HG03342 (cell line): ENCODE measurements around the gene NFIL3.
A peak's percentile ranks its signal among the peaks of the same experiment; 100 is the strongest.

Experiments used
- ATAC-seq: cut with Tn5 transposase; IDR thresholded peaks from one replicate; pipeline ENCODE4 v1.9.1; 2021; ENCODE audit warnings: mild to moderate bottlenecking, moderate library complexity; ENCODE audit not compliant: unreplicated experiment

The NFIL3 gene

GRCh38 chr9:91361291-91362050 is 62.2 kb downstream of the NFIL3 start, which contains the start of gene AUH:
TSS of gene AUH (minus strand) at chr9:91361918. CDS start at chr9:91361889, 29 bp downstream.
- ATAC-seq = peak; percentile 96

DNA sequence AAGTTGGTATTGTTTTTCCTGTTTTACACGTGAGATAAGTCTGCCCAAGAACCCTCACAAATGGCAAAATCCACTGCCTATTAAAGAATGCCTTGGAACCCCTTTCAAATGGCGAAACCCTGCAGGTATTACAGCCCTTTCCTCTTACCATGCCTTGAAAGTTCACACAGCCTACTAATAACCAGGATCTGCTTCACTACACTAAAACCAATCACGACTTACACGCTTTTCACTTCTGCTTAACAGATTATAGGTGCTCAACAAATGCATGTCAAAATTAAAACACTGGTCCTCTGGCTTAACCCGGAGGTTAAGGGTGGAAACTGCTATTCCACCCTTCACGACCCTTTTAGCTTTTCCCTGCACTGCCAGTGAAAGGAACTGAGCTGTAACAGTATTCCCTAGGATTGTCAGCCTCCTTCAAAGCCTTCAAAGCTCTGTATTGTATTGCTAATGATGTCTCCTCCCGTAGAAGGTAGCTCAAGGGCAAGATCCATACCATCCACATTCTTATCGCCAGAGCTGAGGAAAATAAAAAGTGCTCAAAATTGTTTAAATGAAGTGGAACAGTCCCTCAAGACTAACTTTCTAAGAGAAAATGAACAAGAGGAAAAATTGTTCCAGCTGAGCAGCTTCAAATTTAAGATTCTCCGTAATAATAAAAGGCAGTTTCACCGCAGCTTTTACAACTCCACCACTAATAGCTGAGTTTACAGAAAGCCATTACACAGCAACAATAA is 62.9 kb downstream of the NFIL3 start:
- ATAC-seq = no peak

DNA sequence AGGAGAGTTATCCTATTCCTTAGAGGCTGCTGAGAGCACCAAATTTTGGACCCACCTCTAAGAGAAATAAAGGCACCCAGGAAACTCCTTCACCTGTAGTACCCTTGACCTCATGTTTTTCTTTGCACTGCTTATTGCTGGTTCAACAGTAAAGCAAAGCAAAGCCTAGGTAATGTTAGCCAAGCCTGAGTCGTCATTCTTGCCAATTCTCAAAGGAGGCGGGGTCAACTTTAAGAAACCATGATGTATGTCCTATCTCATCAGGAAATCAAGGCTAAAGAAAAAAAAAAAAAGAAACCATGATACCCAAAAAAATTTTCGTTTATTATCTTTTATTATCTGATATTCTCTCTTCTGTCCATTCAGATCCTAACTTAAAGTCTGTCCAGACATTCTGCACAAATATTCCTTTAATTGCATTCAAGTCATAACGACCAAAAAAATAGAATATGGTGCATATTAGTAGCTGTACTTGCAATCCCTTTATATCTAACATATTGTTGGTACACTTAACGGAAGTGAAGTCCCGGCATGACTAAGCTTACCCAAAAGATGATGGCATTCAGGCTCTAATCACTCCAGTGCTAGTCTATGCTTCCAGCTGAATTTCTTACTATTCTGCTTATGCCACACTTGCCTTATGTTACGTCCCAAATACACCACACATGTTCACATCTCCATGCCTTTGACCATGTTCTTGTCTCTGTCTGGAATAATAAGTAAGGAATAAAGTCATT is 63.7 kb downstream of the NFIL3 start:
- ATAC-seq = no peak

- no peak for ATAC-seq
Observed at GRCh38 chr9:91359083-91359482, 64.5 kb downstream of the NFIL3 start.
